H1 (cell line): ENCODE results near the gene CDK2. TPM values are rescaled to one million over a fixed set of nuclear protein-coding genes. Genes with fewer than 3 reads are reported as not detected.

ENCODE experiments used
- CTCF ChIA-PET: fragments of 300-600 bp; sonication (Branson Sonifier 250); formaldehyde crosslinking; loops from one replicate; lab custom pipeline; 2021; ENCODE audit not compliant: partially characterized antibody; lab: Charles Lee
- POLR2A ChIA-PET: fragments of 300-600 bp; sonication (Branson Sonifier 250); formaldehyde crosslinking; loops from one replicate; lab custom pipeline; 2021; ENCODE audit warnings: inconsistent platforms; ENCODE audit not compliant: partially characterized antibody; lab: Charles Lee
- DNase-seq, 2 experiments: peaks; one replicate each; pipeline versions ENCODE4 v3.0.0 to v3.0.0-alpha.2; 2010 to 2022; ENCODE audit warnings: low spot score in 2 of 2, low read depth in 1 of 2, mixed read lengths in 1 of 2
- FAIRE-seq: peaks from 2 replicates; lab custom pipeline; 2011; peaks lifted over from hg19 to GRCh38; lab: Jason Lieb, UNC
- H2AFZ ChIP-seq: 2 replicates; pipeline ENCODE4 v1.8.1; 2012; ENCODE audit warnings: low read length, inconsistent platforms
- H2AK5ac ChIP-seq: 2 replicates; pipeline ENCODE4 v1.6.1; 2013; ENCODE audit warnings: low read depth, low read length
- H2BK120ac ChIP-seq: replicated peaks from 2 replicates; pipeline ENCODE3; 2013; ENCODE audit warnings: low read depth, low read length, inconsistent platforms
- H2BK12ac ChIP-seq: 2 replicates; pipeline ENCODE4 v1.6.1; 2013; ENCODE audit warnings: low read depth, low read length
- H2BK15ac ChIP-seq: 2 replicates; pipeline ENCODE4 v1.6.1; 2013; ENCODE audit warnings: low read length
- H2BK20ac ChIP-seq: 2 replicates; pipeline ENCODE4 v1.6.1; 2013; ENCODE audit warnings: low read length
- H2BK5ac ChIP-seq: 2 replicates; pipeline ENCODE4 v1.6.1; 2013; ENCODE audit warnings: low read depth, low read length
- H3K14ac ChIP-seq: 2 replicates; pipeline ENCODE4 v1.6.1; 2013; ENCODE audit warnings: inconsistent platforms; ENCODE audit not compliant: insufficient read length
- H3K18ac ChIP-seq: 2 replicates; pipeline ENCODE4 v1.6.1; 2013; ENCODE audit warnings: low read length; ENCODE audit errors: extremely low read depth
- H3K23ac ChIP-seq: 2 replicates; pipeline ENCODE4 v1.6.1; 2013; ENCODE audit warnings: inconsistent platforms; ENCODE audit not compliant: insufficient read length
- H3K23me2 ChIP-seq: 2 replicates; pipeline ENCODE4 v1.6.1; 2013; ENCODE audit warnings: low read depth, low read length
- H3K27ac ChIP-seq: 2 replicates; pipeline ENCODE4 v1.6.1; 2011; ENCODE audit warnings: low read depth, low read length, inconsistent platforms
- H3K27me3 ChIP-seq, 4 experiments: replicated peaks in 1 of 4; 1 replicate in 1 of 4; 2 replicates in 3 of 4; pipeline versions ENCODE4 v1.6.1 to v1.8.1; 2011 to 2013; ENCODE audit warnings: low read length in 3 of 4, mild to moderate bottlenecking in 3 of 4, inconsistent platforms in 2 of 4, mixed read lengths in 2 of 4, moderate library complexity in 1 of 4; ENCODE audit not compliant: control insufficient read depth in 3 of 4, insufficient read depth in 3 of 4; ENCODE audit errors: extremely low read depth in 1 of 4
- H3K36me3 ChIP-seq, 4 experiments: 2 replicates each; pipeline versions ENCODE4 v1.6.1 to v1.8.1; 2011 to 2013; ENCODE audit warnings: mild to moderate bottlenecking in 4 of 4, low read length in 3 of 4, moderate library complexity in 2 of 4, control low read depth in 1 of 4, inconsistent platforms in 1 of 4; ENCODE audit not compliant: insufficient read depth in 4 of 4, control insufficient read depth in 2 of 4
- H3K4ac ChIP-seq: replicated peaks from 2 replicates; pipeline ENCODE3; 2013; ENCODE audit warnings: low read length, low read depth, mixed read lengths, inconsistent platforms; ENCODE audit not compliant: insufficient read length
- H3K4me1 ChIP-seq, 4 experiments: replicated peaks in 1 of 4; 1 replicate in 1 of 4; 2 replicates in 3 of 4; pipeline versions ENCODE4 v1.6.1 to v1.8.1; 2011 to 2013; ENCODE audit warnings: low read length in 3 of 4, inconsistent platforms in 2 of 4, mixed read lengths in 1 of 4; ENCODE audit not compliant: insufficient read depth in 4 of 4, control insufficient read depth in 3 of 4
- H3K4me2 ChIP-seq, 2 experiments: 2 replicates each; pipeline versions ENCODE4 v1.6.1 to v1.8.1; 2011 to 2013; ENCODE audit warnings: low read depth in 2 of 2, low read length in 2 of 2, control low read depth in 1 of 2, inconsistent platforms in 1 of 2, mild to moderate bottlenecking in 1 of 2; ENCODE audit not compliant: insufficient read depth in 1 of 2
- H3K4me3 ChIP-seq, 4 experiments: fragments of 200-600, 300-600 bp in 1 of 4; sonication (generic), shearing (Covaris generic), sonication (Bioruptor Twin) in 1 of 4; 2 replicates each; pipeline versions ENCODE4 v1.5.1 to v1.8.1; 2011 to 2016; ENCODE audit warnings: low read length in 4 of 4, low read depth in 3 of 4, control low read depth in 2 of 4, inconsistent platforms in 2 of 4, mild to moderate bottlenecking in 2 of 4, mixed read lengths in 1 of 4, moderate library complexity in 1 of 4; ENCODE audit not compliant: insufficient read depth in 2 of 4; ENCODE audit errors: extremely low read depth in 1 of 4
- H3K56ac ChIP-seq: replicated peaks from 2 replicates; pipeline ENCODE3; 2013; ENCODE audit warnings: low read depth, mild to moderate bottlenecking, mixed read lengths, low read length, inconsistent platforms; ENCODE audit not compliant: insufficient read length
- H3K79me1 ChIP-seq: 2 replicates; pipeline ENCODE4 v1.6.1; 2013; ENCODE audit warnings: low read depth, low read length, control low read depth
- H3K79me2 ChIP-seq, 2 experiments: 2 replicates each; pipeline versions ENCODE4 v1.6.1 to v1.8.1; 2012 to 2013; ENCODE audit warnings: low read length in 2 of 2, mild to moderate bottlenecking in 2 of 2, inconsistent platforms in 1 of 2; ENCODE audit not compliant: insufficient read depth in 2 of 2, control insufficient read depth in 1 of 2
- H3K9ac ChIP-seq, 4 experiments: replicated peaks in 1 of 4; 1 replicate in 1 of 4; 2 replicates in 3 of 4; pipeline versions ENCODE4 v1.6.1 to v1.8.1; 2011 to 2013; ENCODE audit warnings: low read depth in 3 of 4, low read length in 3 of 4, control low read depth in 2 of 4, mild to moderate bottlenecking in 2 of 4, moderate library complexity in 2 of 4, inconsistent platforms in 1 of 4; ENCODE audit errors: extremely low read depth in 1 of 4
- H3K9me3 ChIP-seq, 2 experiments: 2 replicates each; pipeline versions ENCODE4 v1.6.1 to v1.8.1; 2012 to 2013; ENCODE audit warnings: mild to moderate bottlenecking in 2 of 2, moderate library complexity in 2 of 2, control low read depth in 1 of 2, inconsistent platforms in 1 of 2, low read depth in 1 of 2, low read length in 1 of 2, mixed read lengths in 1 of 2; ENCODE audit not compliant: insufficient read depth in 2 of 2
- H4K20me1 ChIP-seq, 2 experiments: replicated peaks in 1 of 2; 2 replicates each; pipeline versions ENCODE3 to v1.8.1; 2011 to 2013; ENCODE audit warnings: inconsistent platforms in 2 of 2, low read length in 2 of 2, mild to moderate bottlenecking in 1 of 2; ENCODE audit not compliant: insufficient read depth in 2 of 2, control insufficient read depth in 1 of 2
- H4K5ac ChIP-seq: 2 replicates; pipeline ENCODE4 v1.6.1; 2013; ENCODE audit warnings: low read length, low read depth, mixed read lengths, inconsistent platforms; ENCODE audit not compliant: insufficient read length
- H4K8ac ChIP-seq: 2 replicates; pipeline ENCODE4 v1.8.0; 2013; ENCODE audit warnings: mild to moderate bottlenecking, moderate library complexity, low read length, inconsistent platforms; ENCODE audit not compliant: insufficient read depth; ENCODE audit errors: extremely low read depth
- H4K91ac ChIP-seq: replicated peaks from 2 replicates; pipeline ENCODE3; 2013; ENCODE audit warnings: low read length, mixed read lengths, inconsistent platforms; ENCODE audit not compliant: insufficient read length
- EZH2 ChIP-seq: fragments of 200-600 bp; sonication (generic); IDR thresholded peaks from 2 replicates; pipeline ENCODE4 v1.7.1; 2012; ENCODE audit warnings: low read depth, mild to moderate bottlenecking, moderate library complexity, low read length, inconsistent platforms; ENCODE audit not compliant: severe bottlenecking
- JUN ChIP-seq: IDR thresholded peaks from 2 replicates; pipeline ENCODE4 v1.6.1; 2011; ENCODE audit warnings: low read depth, mild to moderate bottlenecking, improper control_type of control experiment, low read length
- SRF ChIP-seq: IDR thresholded peaks from 2 replicates; pipeline ENCODE4 v1.6.1; 2011; ENCODE audit warnings: mild to moderate bottlenecking, low read depth, low read length, moderate library complexity
- TBP ChIP-seq: IDR thresholded peaks from 2 replicates; pipeline ENCODE4 v1.6.1; 2011; ENCODE audit warnings: low read depth, low read length, improper control_type of control experiment
- TCF12 ChIP-seq: IDR thresholded peaks from 2 replicates; pipeline ENCODE4 v1.6.1; 2011; ENCODE audit warnings: low read depth, mild to moderate bottlenecking, low read length
- WGBS, 2 experiments: shearing (Covaris generic) in 1 of 2; methylation state at CpG; one replicate each; pipeline versions ENCODE4 v1.1.6 to v1.1.7; 2013 to 2015; ENCODE audit warnings: low lambda C conversion rate in 2 of 2, mixed read lengths in 2 of 2, inconsistent platforms in 1 of 2, low coverage in 1 of 2, missing lambda C conversion rate in 1 of 2; ENCODE audit not compliant: insufficient replicate concordance in 2 of 2, insufficient coverage in 1 of 2, insufficient read length in 1 of 2; ENCODE audit errors: extremely low coverage in 1 of 2, missing lambda C conversion rate in 1 of 2; 5-methylcytosine and 5-hydroxymethylcytosine counted together
- polyA plus RNA-seq, 7 experiments: library from polyadenylated mRNA; depleted of rRNA in 3 of 7; stranded (reverse) in 5 of 7; unstranded in 2 of 7; fragments of >200 nt in 5 of 7; fragments of 200-250 nt in 2 of 7; gene quantifications; 1 replicate in 5 of 7; 2 replicates in 1 of 7; 4 replicates in 1 of 7; pipeline versions ENCODE4 v1.2.1 to v1.2.3, GENCODE V29; 2011 to 2013; ENCODE audit warnings: missing spikeins in 2 of 7, mixed read lengths in 2 of 7
- total RNA-seq: library from RNA; stranded (reverse); fragmentation: NEBNext Ultra II Directional; extraction: Animal tissue kit (Norgen Biotek cat#: 25700); gene quantifications from 2 replicates; pipeline ENCODE4 v1.2.1, GENCODE V29; 2021

The CDK2 gene
- total and polyA plus RNA-seq, 2 of the 8 experiments (the other 6 are each of a cell fraction or from before 2014, with no cell fraction given), result 39.4 to 42.5 TPM

GRCh38 chr12:55957106-55957859, 9.3 kb upstream of the CDK2 start:
- H3K4me2 ChIP-seq, result no peak overlapping the region

More at GRCh38 chr12:55957106-55957859, 9.3 kb upstream of the CDK2 start:
- H3K79me1 ChIP-seq, result no peaks in the 10 kb centered on the region
- H2BK120ac ChIP-seq, result no peak overlapping the region
- ChIA-PET CTCF (interaction anchor here (1.0 to 2.6 kb wide), 8 partner anchors 12 to 176 kb away, joined by 3 to 8 read pairs (median 3); partner anchors contain the start of gene RAB5B), POLR2A (interaction anchor here (0.6 to 2.5 kb wide), 6 partner anchors 9 to 159 kb away, joined by 3 to 7 read pairs (median 3); partner anchors contain the start of genes ORMDL2 and SARNP)
- H2BK12ac ChIP-seq, result no peak overlapping the region
- H3K4me3 ChIP-seq, result no peak overlapping the region
- H4K5ac ChIP-seq, result no peak overlapping the region
- no peak overlapping the region for H3K4ac ChIP-seq
- no peaks in the 10 kb centered on the region for H3K9me3 ChIP-seq
- H4K8ac ChIP-seq, result no peak overlapping the region
- TF ChIP-seq TBP (no peak), SRF (no peak), TCF12 (no peak), JUN (no peak), EZH2 (no peak)
- peaks cover 10 to 61% (median 34%) of the 10 kb centered on the region in 4 experiments; a peak in 7 of 8 replicates for H3K36me3 ChIP-seq
- peaks cover 0 to 1% of the 10 kb centered on the region in 2 experiments for H4K20me1 ChIP-seq
- DNase-seq (no peak), FAIRE-seq (no peak)
- H2AFZ ChIP-seq, result no peak overlapping the region
- H3K79me2 ChIP-seq, result no peaks in the 10 kb centered on the region
- no peak overlapping the region for H4K91ac ChIP-seq
- no peak overlapping the region; the same call in 1 of the 2 replicates for H2BK5ac ChIP-seq
- H3K23ac ChIP-seq, result no peak overlapping the region
- no peak overlapping the region for H3K56ac ChIP-seq
- no peak overlapping the region for H2BK20ac ChIP-seq
- H3K4me1 ChIP-seq, result no peaks in the 10 kb centered on the region
- no peak overlapping the region for H3K9ac ChIP-seq
- WGBS, 2 experiments, result 92% methylated on average over 5 of the region's 5 CpGs; no CpG with 5 or more reads in 1 of the 2 experiments
- H2BK15ac ChIP-seq, result no peak overlapping the region
- no peak overlapping the region for H3K18ac ChIP-seq
- no peak overlapping the region for H2AK5ac ChIP-seq
- H3K27ac ChIP-seq, result no peak overlapping the region
- no peak overlapping the region for H3K14ac ChIP-seq
- H3K27me3 ChIP-seq, result no peaks in the 10 kb centered on the region
- no peaks in the 10 kb centered on the region for H3K23me2 ChIP-seq
